Left colon (tissue), 2 donors: ENCODE results near the gene TLNRD1. TPM values are rescaled to one million over a fixed set of nuclear protein-coding genes. Genes with fewer than 3 reads are reported as not detected.
A peak's percentile ranks its signal among the peaks of the same experiment; 100 is the strongest.

Experiments
- ATAC-seq: fragments of 200-7000 bp; cut with Tn5 transposase; one replicate; pipeline ENCODE4 v1.9.1; 2020; ENCODE audit warnings: mild to moderate bottlenecking, moderate library complexity
- DNase-seq, 2 donors: peaks; one replicate each; pipeline ENCODE4 v3.0.0-alpha.2; 2020
- intact Hi-C, 2 donors: fragments of 100-400 bp; cut with DNase I in 1 of 2; cut with micrococcal nuclease in 1 of 2; formaldehyde crosslinking; loops; one replicate each; pipeline versions ENCODE4 v1.11.2 to v1.14.0; 2022; cut with DNase I, micrococcal nuclease
- total RNA-seq, 2 donors: library from RNA; stranded (reverse); fragmentation: NEBNext Ultra II Directional; extraction: Animal tissue kit (Norgen Biotek cat#: 25700); gene quantifications; one replicate each; pipeline ENCODE4 v1.2.1, GENCODE V29; 2021
- donor health status: DM: no; HTN: no; CAD: no.
- donor health status: DM: yes; HTN: yes; CAD: no.

TLNRD1 gene
- total RNA-seq, 2 donors from 2014 or later: 23.8 to 24.3 TPM

GRCh38 chr15:81016489-81017068 is 15.9 kb downstream of the TLNRD1 start:
- intact Hi-C loops: no loop called here
- ATAC-seq: no peak
- no peak for DNase-seq

DNA sequence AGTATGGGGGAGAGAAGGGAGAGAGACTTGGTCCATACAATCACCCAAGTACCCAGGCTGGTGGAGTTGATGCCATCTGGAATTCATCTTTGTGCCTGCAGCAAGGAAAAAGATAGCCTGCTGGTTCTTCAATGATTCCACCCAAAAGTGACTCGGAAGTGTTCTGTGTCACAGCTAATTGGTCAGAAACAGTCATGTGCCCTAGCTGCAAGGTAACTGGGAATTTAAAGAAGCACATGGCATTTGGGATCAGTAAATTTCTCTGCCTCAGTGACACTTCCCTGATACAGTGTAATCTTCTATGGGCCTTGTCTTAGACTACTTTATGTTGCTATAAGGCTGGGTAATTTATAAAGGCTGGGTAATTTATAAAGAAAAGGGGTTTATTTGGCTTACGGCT is 17.5 kb downstream of the TLNRD1 start:
- intact Hi-C loops: no loop called here
- DNase-seq: no peak
- no peak for ATAC-seq

GRCh38 chr15:81021321-81021720 is 20.6 kb downstream of the TLNRD1 start:
- intact Hi-C loops: no loop called here
- no peak for DNase-seq

GRCh38 chr15:81023483-81024264 is 23.0 kb downstream of the TLNRD1 start:
- DNase-seq: peak; percentile 27 to 53
- ATAC-seq: peak; percentile 37
- intact Hi-C loops: no loop called here

More at GRCh38 chr15:81021321-81021720, 20.6 kb downstream of the TLNRD1 start:
- ATAC-seq: no peak

DNA sequence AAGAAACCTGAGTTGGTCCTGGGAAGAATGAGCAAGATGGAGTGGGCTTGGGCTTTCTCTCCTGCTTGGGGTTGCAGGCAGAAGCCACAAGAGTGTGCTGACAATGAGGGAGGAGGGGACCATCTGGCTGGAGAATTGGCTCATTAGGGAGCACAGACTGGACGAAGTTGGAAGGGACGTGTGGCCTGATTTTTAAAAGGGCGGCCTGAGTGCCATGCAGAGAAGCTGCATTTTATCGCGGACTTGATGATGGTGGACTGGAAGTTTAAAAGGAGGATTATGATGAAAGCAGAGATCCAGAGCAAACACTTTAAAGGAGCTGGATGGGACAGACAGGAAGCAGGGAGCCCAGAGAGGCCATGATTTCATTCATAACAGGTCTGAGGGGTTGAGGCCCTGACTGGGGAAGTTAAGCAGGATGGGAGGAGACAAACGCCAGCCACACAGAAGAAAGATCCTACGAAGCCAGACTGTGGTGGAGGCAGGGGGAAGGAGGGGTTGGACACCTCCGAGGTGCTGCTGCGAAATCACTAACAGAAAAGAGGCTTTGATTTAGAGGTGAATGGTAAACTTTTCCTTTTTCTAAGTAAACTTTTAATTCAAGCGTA is 23.6 kb downstream of the TLNRD1 start:
- DNase-seq (no peak), ATAC-seq (no peak)
- intact Hi-C loops: no loop called here

DNA sequence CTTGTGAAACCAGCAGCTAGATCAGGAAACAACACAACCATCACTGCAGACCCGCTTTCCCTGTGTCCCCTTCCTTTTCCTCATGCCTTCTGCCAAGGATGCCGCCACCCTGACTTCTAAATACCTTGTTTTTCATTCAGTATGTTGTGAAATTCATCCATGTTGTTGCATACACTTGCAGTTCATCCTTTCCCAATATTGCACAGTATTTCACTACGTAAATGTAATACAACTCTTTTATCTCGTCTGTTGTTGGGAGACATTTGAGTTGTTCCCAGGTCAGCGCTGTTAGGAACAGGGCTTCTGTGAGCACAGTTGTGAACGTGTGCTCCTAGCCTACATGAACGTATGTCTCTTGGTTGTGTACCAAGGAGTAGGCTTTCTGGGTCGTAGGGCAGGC is 24.2 kb downstream of the TLNRD1 start:
- no peak for DNase-seq
- intact Hi-C loops: no loop called here
- no peak for ATAC-seq

DNA sequence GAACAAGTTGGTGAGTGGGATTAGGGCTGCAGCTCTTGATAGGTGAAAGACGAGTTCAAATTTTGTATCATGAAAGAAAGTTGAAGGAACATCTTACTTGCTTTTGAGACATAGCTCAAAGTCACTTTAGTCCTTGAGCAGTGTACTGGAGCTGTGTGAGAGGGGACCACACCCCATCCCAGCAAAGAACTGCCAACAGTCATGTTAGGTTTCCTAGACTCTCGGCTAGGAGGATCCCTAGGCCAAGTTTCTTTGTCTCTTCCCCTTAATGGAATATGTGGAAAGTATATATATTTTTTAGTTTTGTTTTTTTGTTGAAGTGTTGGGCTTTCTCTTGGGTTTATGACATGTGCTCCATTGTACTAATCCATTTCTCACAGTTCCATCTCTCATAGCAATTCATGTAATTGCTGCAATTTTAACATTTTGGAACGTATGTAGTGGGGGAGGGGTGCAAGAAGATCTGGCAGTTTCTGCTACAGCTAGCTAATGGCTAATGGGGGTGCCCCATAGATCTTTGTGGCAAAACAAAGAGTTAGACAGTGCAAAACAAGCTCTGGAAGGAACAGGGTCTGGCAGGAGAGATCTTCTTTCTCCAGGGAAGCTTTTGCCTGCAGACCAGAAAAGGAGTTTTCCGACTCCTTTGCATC is 25.1 kb downstream of the TLNRD1 start:
- no peak for ATAC-seq
- intact Hi-C loops: no loop called here
- DNase-seq: no peak

- DNase-seq (no peak), ATAC-seq (no peak)
- intact Hi-C loops: no loop called here
Observed at GRCh38 chr15:81026836-81027599, 26.3 kb downstream of the TLNRD1 start.

DNA sequence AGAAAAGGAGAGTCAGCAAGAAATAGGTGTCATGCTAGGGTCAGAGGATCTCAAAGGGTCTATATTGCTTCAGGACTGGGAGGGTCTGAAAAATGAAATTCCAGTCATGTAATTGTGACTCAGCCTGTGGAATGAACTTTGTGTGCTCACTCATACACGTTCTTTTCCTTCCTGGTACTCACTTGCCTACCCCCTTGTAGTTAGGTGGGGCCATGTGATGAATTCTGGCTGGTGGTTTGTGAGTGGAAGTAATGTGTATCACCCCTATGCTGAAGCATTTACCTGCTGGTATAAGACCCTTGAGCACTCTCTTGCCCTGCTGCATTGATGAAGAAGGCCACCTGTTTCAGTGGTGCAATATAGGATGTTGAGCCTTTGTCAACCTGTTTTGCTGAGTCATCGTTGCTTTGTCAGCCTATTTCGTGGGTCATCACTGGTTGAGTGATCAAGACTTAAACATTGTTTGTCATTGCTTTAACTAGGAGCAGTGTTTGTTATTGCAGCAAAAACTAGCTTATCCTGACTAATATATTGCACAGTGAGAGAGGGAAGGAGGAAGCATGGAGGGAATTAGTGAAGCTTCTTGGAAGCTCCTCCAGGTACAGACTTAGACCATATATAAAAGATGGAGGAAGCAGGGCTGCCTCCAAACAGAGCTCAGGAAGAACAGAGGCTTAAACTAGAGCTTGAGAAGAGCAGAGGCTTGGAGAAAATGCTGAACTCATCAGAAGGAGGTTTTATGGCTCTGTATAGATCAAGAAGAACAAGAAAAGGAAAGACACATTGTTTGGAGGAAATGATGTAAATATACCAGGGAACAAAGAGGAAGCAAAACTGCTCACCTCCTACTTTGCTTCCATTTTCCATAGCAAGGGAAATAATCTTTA is 28.9 kb downstream of the TLNRD1 start:
- DNase-seq (no peak), ATAC-seq (no peak)
- intact Hi-C loops: no loop called here

DNA sequence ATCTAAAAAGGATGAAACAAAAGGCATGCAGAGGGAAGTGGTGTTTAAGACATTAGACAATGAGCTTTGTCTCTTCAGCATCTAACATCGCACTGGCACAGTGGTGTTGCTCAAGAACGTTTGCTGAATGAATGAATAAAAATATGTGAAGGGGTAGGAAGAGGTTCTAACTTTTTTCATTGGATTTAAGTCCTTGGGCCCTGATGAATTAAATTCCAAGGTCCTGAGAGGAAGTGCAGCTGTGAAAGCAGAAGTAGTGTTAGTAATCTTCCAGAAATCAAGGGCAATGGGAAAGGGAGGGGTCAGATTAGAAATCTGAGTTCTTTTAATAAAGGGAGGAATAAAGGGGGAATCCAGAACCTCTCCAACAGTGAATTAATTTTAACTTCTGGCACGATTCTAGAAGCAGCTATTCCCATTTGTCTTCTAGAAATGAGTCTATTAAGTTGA is 29.6 kb downstream of the TLNRD1 start:
- intact Hi-C loops: no loop called here
- no peak for ATAC-seq
- DNase-seq: no peak

- ATAC-seq (no peak), DNase-seq (no peak)
- intact Hi-C loops: no loop called here
Observed at GRCh38 chr15:81031203-81031602, 30.5 kb downstream of the TLNRD1 start.

DNA sequence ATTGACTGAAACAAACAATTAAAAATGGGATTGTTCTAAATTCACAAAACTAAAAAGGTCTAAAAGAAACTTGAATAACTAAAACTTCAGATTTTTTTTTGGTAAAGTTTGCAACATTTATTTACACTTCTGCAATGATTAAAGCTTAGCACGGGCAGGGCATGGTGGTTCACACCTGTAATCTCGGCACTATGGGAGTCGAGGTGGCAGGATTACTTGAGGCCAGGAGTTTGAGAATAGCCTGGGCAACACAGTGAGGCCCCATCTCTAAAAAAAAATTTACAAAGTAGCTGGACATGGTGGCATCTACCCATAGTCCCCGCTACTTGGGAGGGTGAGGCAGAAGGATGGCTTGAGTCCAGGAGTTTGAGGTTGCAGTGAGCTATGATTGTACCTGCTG is 31.6 kb downstream of the TLNRD1 start:
- DNase-seq (no peak), ATAC-seq (no peak)
- intact Hi-C loops: no loop called here

DNA sequence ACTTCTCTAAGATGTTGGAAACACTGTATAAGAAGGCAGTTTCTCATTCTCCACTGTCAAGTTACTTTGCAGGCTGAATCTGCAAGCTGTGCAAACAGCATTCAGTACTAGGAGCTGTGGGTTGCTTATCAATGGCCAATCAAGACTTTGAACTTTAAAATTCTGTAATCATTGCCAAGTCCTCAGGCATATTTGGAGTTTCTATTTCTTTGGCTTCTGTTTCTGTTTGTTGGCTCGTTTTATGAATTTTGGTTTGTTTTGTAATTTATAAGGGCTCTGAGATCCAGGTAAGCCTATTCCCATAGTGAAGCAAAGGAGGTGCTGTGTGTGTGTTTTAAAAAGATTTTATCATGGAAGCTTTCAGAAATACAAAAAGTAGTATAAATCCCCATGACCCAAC is 32.1 kb downstream of the TLNRD1 start:
- no peak for ATAC-seq
- intact Hi-C loops: no loop called here
- DNase-seq: no peak

- no peak for DNase-seq
- intact Hi-C loops: no loop called here
- ATAC-seq: no peak
Observed at GRCh38 chr15:81033508-81033907, 32.8 kb downstream of the TLNRD1 start.

GRCh38 chr15:81037952-81038743 is 37.4 kb downstream of the TLNRD1 start:
- intact Hi-C loops: no loop called here
- DNase-seq (no peak), ATAC-seq (no peak)

DNA sequence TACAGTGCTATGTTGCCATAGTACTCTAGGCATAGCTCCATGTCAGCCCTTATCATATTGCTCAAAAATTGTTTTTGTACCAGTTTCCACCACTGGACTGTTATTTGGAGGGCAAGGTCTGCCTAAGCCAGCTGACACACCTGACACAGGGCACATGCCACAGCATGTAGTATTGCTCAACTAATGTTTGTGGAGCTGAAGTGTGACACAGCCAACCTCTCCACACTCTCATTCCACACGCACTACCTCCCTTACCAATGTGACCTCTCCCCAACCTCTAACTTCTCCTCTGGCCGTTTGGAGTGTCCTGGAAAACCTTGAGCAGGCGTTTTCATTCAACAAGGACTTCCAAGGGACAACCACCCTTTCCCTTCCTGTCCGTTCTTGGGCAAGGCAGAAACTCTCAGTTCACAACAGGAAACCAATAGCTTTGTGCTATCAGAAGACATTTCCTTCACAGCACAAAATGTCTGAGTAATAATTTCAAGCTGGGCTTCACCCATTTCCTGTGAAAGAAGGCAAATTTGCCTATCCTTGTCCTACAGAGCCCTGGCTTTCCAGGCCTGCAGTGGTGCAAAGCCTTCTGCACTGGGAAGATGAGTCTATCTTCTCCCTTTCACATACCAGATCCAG is 38.4 kb downstream of the TLNRD1 start:
- intact Hi-C loops: no loop called here
- ATAC-seq (peak; percentile 22), DNase-seq (no peak)

GRCh38 chr15:81040757-81041156 is 40.0 kb downstream of the TLNRD1 start:
- intact Hi-C loops: no loop called here
- DNase-seq (no peak), ATAC-seq (no peak)
